ENCODE data around the gene COL6A3.

The COL6A3 gene

DNA sequence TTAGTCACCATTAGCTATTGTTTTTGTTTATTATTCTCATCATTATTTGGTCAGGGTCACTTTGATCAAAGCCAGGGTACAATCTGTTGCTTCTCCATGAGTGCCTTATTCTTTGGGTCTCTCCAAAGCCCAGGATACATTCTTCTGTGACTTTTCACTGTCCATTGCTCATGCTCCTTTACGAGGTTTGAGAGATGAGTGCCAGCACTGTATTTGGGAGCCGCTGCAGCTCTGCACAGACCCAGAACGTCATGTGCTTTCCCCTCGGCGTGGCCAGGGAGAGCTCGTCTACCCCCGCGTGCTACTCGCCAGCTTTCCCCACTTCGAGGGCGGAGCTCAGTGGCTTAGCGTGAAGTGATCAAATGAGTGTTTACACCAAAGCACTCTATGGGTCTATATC lies 123.7 kb downstream of the COL6A3 start:
- DNase-seq = peak; percentile 78

DNA sequence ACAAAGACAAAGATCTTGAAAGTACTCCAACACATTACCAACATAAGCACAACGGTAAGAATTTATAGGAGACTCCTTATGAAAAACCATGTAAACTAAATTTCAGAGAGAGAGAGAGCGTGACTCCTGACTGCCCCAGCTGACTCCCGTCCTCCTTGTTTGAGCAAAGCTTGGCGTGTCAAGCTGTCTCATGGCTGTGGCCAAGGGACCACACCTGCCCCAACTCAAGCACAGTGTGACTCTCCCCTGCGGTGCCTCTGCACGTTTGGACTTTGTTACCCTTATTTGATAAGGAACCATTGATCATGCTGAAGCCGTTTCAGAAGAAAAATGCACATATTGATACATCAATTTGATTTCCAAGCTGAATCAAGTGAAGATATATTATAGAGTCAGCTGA lies 124.8 kb downstream of the COL6A3 start:
- no peak for DNase-seq

DNA sequence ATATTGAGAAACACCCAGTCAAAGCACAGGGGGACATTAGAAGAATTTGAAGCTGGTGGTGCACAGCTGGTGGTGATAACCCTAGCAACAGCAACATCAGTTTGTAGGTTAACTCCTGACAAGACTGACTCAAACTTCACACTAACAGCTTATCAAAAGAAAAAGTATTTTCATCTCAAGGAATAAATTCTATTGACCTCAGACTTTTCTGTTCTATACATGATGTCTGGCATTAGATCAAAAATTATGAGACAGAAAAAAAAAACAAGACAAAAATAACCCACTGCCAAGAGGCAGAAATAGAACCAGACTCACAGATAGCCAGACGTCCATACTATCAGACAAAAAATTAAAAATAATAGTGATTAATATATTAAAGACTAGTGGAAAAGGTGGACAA lies 126.1 kb downstream of the COL6A3 start:
- no peak for DNase-seq

DNA sequence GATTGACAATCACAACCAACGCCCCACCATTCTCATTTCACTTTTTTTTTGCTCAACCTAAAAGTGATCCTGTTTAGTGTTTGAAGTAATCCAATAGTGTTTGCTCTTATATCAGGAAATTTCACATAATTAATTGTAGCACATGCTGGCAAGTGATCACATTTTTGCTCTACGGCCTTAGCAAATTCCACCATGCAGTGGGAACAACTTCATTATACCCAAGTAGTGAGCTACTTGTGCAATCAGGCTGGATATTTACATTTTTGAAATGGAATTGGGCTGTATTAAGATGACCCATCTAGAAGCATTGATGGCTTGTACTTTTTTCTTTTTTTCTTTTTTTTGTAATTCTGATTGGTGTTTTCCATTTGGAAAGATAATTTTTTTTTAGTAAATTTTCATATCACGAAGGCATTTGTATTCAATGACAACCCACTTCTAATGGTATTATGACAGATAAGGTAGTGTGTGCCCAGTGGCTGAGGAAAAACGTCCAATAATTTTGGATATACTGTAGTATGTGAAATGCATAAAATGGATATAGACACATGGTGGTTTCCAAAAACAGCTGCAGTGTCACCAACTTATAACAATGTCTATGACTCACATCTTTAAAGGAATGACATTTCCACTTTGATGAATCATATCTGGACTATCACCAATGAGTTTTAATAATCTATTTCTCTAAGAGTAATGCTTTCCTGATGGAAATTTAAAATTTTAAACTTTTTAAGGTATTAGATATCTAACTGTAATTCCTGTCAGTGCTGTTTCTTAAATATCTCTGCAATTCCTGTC lies 130.6 kb downstream of the COL6A3 start:
- DNase-seq = no peak

DNA sequence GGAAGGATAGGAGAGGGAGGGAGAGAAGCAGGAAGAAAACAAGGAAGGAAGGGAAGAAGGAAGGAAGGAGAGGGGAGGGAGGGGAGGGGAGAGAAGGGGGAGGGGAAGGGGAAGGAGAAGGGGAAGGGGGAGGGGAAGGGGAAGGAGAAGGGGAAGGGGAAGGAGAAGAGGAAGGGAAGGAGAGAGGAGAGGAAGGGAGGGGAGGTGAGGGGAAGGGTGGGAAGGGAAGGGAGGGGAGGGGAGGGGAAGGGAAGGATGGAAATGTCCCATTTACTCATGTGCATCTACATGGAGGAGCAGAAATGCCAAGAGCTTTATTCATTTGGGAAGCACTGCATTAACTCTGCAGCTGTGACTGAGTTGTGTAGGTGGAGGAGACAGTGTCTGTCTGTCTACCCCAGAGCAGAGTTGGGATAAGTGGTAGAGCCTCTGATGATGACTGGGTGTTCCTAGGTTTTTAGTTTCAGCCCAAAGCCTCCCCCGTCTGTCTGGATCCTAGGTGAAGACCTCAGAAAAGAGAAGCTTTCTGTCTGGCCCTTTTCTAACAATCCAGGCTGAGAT lies 131.3 kb downstream of the COL6A3 start:
- DNase-seq = no peak

DNA sequence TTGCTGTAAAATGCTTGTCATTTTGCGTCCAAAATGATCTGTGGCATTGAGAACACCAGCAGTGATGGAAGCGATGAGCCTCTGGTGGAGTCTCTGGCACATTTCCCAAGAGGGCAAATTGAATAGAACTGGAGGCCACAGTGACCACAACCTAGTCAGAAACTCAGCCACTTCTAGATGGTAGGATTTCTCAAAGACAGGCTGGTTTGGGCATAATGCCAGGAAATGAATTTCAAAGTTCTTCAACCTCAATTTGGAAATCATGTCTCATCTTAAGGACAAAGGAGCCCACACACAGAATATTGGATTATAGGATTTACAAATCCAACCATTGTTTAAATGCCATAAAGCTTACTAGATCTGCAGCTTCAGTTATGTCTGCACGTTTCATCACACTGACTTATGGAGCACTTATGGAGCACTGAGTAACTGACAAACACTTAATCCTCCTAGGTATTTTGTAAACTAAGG lies 132.1 kb downstream of the COL6A3 start:
- no peak for DNase-seq

DNA sequence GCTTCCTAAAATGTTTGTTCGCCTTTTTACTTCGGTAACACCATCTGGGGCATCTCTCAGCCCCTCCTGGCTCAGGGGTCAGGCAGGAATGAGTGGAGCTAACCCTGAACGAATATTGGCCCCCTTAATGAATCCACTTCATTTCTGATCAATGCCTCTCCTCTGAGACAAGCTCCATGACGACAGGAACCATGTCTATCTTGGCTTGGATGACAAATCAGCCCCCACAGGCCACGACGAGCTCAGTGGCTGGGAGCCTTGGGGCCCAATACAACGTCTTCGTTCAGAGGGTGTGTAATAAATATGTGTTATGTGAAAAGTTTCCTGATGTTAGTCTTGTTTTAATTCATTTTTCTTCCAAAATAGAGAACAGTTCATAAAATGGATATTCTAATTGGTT lies 133.0 kb downstream of the COL6A3 start:
- no peak for DNase-seq

DNA sequence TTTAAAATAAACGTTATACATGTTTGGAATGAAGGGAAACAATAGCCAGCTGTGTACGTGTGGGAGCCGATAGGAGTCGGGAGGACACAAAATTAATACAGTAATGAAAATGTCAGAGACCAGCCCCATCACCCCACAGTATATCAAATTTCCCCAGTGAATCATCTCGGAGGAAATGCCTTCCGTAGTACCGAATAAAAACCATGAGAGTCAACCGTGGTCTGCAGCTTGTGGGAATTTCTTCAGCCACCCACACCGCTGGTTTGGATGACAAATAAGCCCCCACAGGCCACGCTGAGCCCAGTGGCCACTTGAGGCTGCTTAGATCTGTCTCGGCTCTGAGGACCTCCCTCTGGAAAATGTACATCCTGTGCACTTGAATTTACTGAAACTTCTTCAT lies 133.7 kb downstream of the COL6A3 start:
- peak; percentile 76 for DNase-seq

DNA sequence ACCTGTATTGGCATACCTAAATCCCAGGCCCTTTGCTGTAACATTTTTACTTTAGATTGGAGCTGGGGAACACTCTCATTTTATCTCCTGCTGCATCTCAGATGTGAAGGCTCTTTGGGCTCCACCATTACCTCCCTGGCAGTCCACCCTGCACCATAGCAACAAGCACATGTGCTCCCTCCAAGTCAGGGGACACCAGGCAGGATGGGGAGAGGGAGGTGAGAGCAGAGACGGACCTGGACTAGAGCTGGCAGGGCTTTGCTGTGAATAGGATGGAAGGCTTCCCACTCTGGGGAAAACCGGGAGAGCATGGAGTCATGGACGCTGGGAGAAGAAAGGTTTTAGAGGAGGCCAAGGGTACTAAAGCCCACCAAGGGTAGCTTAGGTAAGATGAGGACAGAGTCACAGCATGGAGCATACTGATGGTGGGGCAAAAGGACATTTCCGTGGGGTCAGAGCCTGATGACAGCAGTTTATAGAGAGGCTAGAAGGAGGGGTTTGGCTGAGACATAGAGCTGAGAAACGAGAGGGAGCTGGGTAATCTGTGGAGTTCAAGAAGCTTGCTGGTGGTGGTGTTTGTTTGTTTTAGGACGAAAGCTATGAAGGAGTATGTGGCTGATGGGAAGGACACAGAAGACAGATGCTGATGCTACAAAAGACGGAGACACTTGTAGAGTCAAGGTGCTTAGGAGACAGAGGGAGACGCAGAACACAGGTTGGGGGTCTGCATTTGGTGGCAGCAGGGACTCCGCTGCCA lies 134.8 kb downstream of the COL6A3 start:
- DNase-seq = no peak

DNA sequence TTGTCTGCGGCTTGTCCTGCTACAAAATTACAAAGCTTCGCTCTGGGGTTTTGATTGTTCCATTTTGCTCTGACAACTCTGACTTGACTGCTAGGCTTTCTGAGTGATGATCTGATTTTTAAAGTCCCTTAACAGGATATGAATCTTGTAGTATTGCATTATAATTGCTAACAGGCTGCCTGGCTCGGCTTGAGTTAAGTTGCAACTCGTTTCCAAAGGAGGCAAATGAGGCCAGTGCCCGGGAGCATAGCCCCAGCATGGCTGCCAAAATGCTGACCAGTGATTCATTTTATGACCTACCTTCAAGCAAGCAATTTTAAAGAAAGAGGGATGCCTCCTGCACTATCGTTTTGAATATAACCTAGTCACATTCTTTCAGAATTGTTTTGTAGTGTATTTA lies 135.4 kb downstream of the COL6A3 start:
- peak; percentile 80 for DNase-seq

DNA sequence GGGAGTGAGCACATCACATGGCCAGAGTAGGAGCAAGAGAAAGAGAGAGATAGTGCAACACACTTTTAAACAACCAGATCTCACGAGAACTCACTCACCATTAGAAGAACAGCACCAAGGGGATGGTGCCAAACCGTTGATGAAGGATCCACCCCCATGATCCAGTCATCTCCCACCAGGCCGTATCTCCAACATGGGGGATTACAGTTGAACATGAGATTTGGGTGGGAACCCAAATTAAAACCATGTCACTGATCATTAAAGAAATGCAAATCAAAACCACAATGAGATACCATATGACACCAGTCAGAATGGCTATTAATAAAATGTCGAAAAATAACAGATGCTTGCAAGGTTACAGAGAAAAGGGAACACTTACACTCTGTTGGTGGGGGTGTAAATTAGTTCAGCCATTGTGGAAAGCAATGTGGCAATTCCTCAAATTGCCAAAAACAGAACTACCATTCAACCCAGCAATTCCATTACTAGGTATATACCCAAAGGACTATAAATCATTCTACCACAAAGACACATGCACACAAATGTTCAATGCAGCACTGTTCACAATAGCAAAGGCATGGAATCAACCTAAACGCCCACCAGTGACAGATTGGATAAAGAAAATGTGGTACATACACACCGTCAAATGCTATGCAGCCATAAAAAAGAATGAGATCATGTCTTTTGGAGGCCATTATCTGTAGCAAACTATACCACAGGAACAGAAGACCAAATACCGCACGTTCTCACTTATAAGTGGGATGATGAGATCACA lies 137.1 kb downstream of the COL6A3 start:
- no peak for DNase-seq
